GM12878 (cell line): Measurements from ENCODE around the gene CZIB.

Experiments used
- CHD1 ChIP-seq: IDR thresholded peaks from 2 replicates; pipeline ENCODE4 v1.6.1; 2012; ENCODE audit warnings: low read depth, low read length, improper control_type of control experiment
- CTCF ChIP-seq, 3 experiments: IDR thresholded peaks in 2 of 3; conservative IDR thresholded peaks in 1 of 3; 2 replicates each; pipeline ENCODE4 v1.5.1; 2011; ENCODE audit warnings: low read depth in 3 of 3, low read length in 3 of 3, mild to moderate bottlenecking in 3 of 3, control low read depth in 2 of 3, moderate library complexity in 2 of 3, inconsistent platforms in 1 of 3, mixed read lengths in 1 of 3; ENCODE audit not compliant: control insufficient read depth in 2 of 3, insufficient read depth in 1 of 3; ENCODE audit errors: extremely low read depth in 1 of 3
- MAX ChIP-seq: IDR thresholded peaks from 2 replicates; pipeline ENCODE4 v1.6.1; 2012; ENCODE audit warnings: low read depth, low read length, improper control_type of control experiment
- MYC ChIP-seq: IDR thresholded peaks from 2 replicates; pipeline ENCODE4 v1.6.1; 2011; ENCODE audit warnings: mild to moderate bottlenecking, low read length, moderate library complexity, inconsistent platforms; ENCODE audit not compliant: insufficient read depth, insufficient replicate concordance, insufficient read length, severe bottlenecking
- NFYB ChIP-seq: IDR thresholded peaks from 2 replicates; pipeline ENCODE4 v1.6.1; 2011; ENCODE audit warnings: low read depth, mild to moderate bottlenecking, low read length, improper control_type of control experiment, moderate library complexity; ENCODE audit not compliant: insufficient read depth
- POLR2AphosphoS2 ChIP-seq: IDR thresholded peaks from 2 replicates; pipeline ENCODE4 v1.6.1; 2011; ENCODE audit warnings: low read depth, mild to moderate bottlenecking, low read length, improper control_type of control experiment, moderate library complexity
- SMC3 ChIP-seq: IDR thresholded peaks from 2 replicates; pipeline ENCODE4 v1.6.1; 2011; ENCODE audit warnings: low read length, improper control_type of control experiment, borderline replicate concordance
- SRF ChIP-seq, 2 experiments: IDR thresholded peaks; 2 replicates each; pipeline ENCODE4 v1.6.1; 2011; ENCODE audit warnings: low read depth in 2 of 2, low read length in 2 of 2, mild to moderate bottlenecking in 1 of 2, moderate library complexity in 1 of 2
- TAF1 ChIP-seq: IDR thresholded peaks from 2 replicates; pipeline ENCODE4 v1.6.1; 2011; ENCODE audit warnings: mild to moderate bottlenecking, low read depth, low read length, borderline replicate concordance
- TCF7 ChIP-seq: IDR thresholded peaks from 2 replicates; pipeline ENCODE4 v1.6.1; 2014; ENCODE audit warnings: antibody characterized with exemption, borderline replicate concordance
- ZBTB33 ChIP-seq: fragments of 450-650 bp; IDR thresholded peaks from 2 replicates; pipeline ENCODE4 v1.6.1; 2017; ENCODE audit warnings: mild to moderate bottlenecking
- ZNF24 ChIP-seq: fragments of 450-650 bp; IDR thresholded peaks from 2 replicates; pipeline ENCODE4 v1.6.1; 2017; ENCODE audit warnings: antibody characterized with exemption, mild to moderate bottlenecking
- TF ChIP-seq, protein P1 (sequence below): IDR thresholded peaks from 2 replicates; pipeline ENCODE4 v1.6.1; 2011; ENCODE audit warnings: borderline replicate concordance, low read depth, mild to moderate bottlenecking, moderate library complexity, mixed read lengths, low read length; ENCODE audit not compliant: insufficient read depth; ENCODE audit errors: extremely low read length

GRCh38 chr1:53256511-53257453 is 36.3 kb upstream of the CZIB start:
- no peak for TF ChIP-seq MAX
- no peak for TF ChIP-seq MYC
- TF ChIP-seq, protein P1, sequence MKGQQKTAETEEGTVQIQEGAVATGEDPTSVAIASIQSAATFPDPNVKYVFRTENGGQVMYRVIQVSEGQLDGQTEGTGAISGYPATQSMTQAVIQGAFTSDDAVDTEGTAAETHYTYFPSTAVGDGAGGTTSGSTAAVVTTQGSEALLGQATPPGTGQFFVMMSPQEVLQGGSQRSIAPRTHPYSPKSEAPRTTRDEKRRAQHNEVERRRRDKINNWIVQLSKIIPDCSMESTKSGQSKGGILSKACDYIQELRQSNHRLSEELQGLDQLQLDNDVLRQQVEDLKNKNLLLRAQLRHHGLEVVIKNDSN = no peak
- TF ChIP-seq SRF (IDR thresholded peaks at IDR 0.05; ENCODE audit: low read depth in 2 of 2, low read length in 2 of 2) = no peak
- TF ChIP-seq NFYB = no peak
- no peak for TF ChIP-seq CHD1
- no peak for TF ChIP-seq ZNF24
- no peak for TF ChIP-seq CTCF (IDR thresholded peaks at IDR 0.05 in 2 of 3, conservative IDR thresholded peaks at IDR 0.05 in 1 of 3; ENCODE audit: control insufficient read depth in 2 of 3, extremely low read depth in 1 of 3, insufficient read depth in 1 of 3, low read depth in 3 of 3, low read length in 3 of 3)
- no peak for TF ChIP-seq SMC3
- no peak for TF ChIP-seq TCF7
- no peak for TF ChIP-seq ZBTB33
- TF ChIP-seq POLR2AphosphoS2 = no peak
- no peak for TF ChIP-seq TAF1
